ENCODE measurements around the gene ADAMTSL3. TPM values are rescaled to one million over a fixed set of nuclear protein-coding genes. Genes with fewer than 3 reads are reported as not detected.

Gene ADAMTSL3
- total RNA-seq, 2 donors from 2014 or later: 0.79 to 3.4 TPM

- H3K27me3 Mint-ChIP-seq (ENCODE audit: insufficient read depth): no peaks in the 10 kb centered on the region
- H3K27me3 ChIP-seq (ENCODE audit: control insufficient read depth, insufficient read depth, low read length, poor library complexity, severe bottlenecking): no peaks in the 10 kb centered on the region
- no peak overlapping the region for H3K27ac ChIP-seq (ENCODE audit: low read depth, low read length)
- no peaks in the 10 kb centered on the region for H3K36me3 Mint-ChIP-seq (ENCODE audit: low read depth)
- no peaks in the 10 kb centered on the region for H3K36me3 ChIP-seq (ENCODE audit: control insufficient read depth, insufficient read depth, low read length)
- H3K4me3 Mint-ChIP-seq: no peak overlapping the region
- WGBS, 2 experiments (ENCODE audit: insufficient coverage in 1 of 2, insufficient read length in 1 of 2): 81 to 91% methylated on average over 3 to 9 of the region's 9 CpGs
- TF ChIP-seq CTCF (conservative IDR thresholded peaks at IDR 0.05): no peak
- H3K27ac Mint-ChIP-seq: no peak overlapping the region
- no peaks in the 10 kb centered on the region for H3K4me1 ChIP-seq (ENCODE audit: control insufficient read depth, insufficient read depth, low read length)
- no peak overlapping the region for H3K4me3 ChIP-seq (ENCODE audit: low read length)
- no peaks in the 10 kb centered on the region for H3K9me3 Mint-ChIP-seq
- H3K9me3 ChIP-seq (ENCODE audit: control insufficient read depth, low read length): no peaks in the 10 kb centered on the region
- DNase-seq: no peak
- no peak overlapping the region for H3K9ac ChIP-seq (ENCODE audit: extremely low read depth, low read length, poor library complexity, severe bottlenecking)
- no peaks in the 10 kb centered on the region for H3K4me1 Mint-ChIP-seq
These were observed 32.0 kb downstream of the ADAMTSL3 start for GRCh38 chr15:83685916-83686332.

- 95 to 100% methylated on average over 1 to 3 of the region's 4 CpGs for WGBS, 2 experiments (ENCODE audit: insufficient coverage in 1 of 2, insufficient read length in 1 of 2)
- H3K27me3 ChIP-seq (ENCODE audit: control insufficient read depth, insufficient read depth, low read length, poor library complexity, severe bottlenecking): no peaks in the 10 kb centered on the region
- H3K27ac ChIP-seq (ENCODE audit: low read depth, low read length): no peak overlapping the region
- H3K9ac ChIP-seq (ENCODE audit: extremely low read depth, low read length, poor library complexity, severe bottlenecking): no peak overlapping the region
- Mint-ChIP-seq H3K4me3 (no peak overlapping the region), H3K36me3 (ENCODE audit: low read depth) (no peaks in the 10 kb centered on the region), H3K4me1 (no peaks in the 10 kb centered on the region), H3K27ac (no peak overlapping the region), H3K27me3 (ENCODE audit: insufficient read depth) (no peaks in the 10 kb centered on the region), H3K9me3 (no peaks in the 10 kb centered on the region)
- DNase-seq: no peak
- H3K4me3 ChIP-seq (ENCODE audit: low read length): no peak overlapping the region
- H3K9me3 ChIP-seq (ENCODE audit: control insufficient read depth, low read length): no peaks in the 10 kb centered on the region
- TF ChIP-seq CTCF (conservative IDR thresholded peaks at IDR 0.05): no peak
- no peaks in the 10 kb centered on the region for H3K36me3 ChIP-seq (ENCODE audit: control insufficient read depth, insufficient read depth, low read length)
- no peaks in the 10 kb centered on the region for H3K4me1 ChIP-seq (ENCODE audit: control insufficient read depth, insufficient read depth, low read length)
These were observed 34.3 kb downstream of the ADAMTSL3 start for GRCh38 chr15:83688201-83688600.

- TF ChIP-seq CTCF (conservative IDR thresholded peaks at IDR 0.05): no peak
- no peak overlapping the region for H3K27ac ChIP-seq (ENCODE audit: low read depth, low read length)
- Mint-ChIP-seq H3K36me3 (ENCODE audit: low read depth) (no peaks in the 10 kb centered on the region), H3K27ac (no peak overlapping the region), H3K4me3 (no peak overlapping the region), H3K4me1 (peaks cover 5% of the 10 kb centered on the region), H3K27me3 (ENCODE audit: insufficient read depth) (no peaks in the 10 kb centered on the region), H3K9me3 (no peaks in the 10 kb centered on the region)
- 60 to 92% methylated on average over 1 to 4 of the region's 4 CpGs for WGBS, 2 experiments (ENCODE audit: insufficient coverage in 1 of 2, insufficient read length in 1 of 2)
- H3K36me3 ChIP-seq (ENCODE audit: control insufficient read depth, insufficient read depth, low read length): no peaks in the 10 kb centered on the region
- H3K4me3 ChIP-seq (ENCODE audit: low read length): no peak overlapping the region
- H3K9ac ChIP-seq (ENCODE audit: extremely low read depth, low read length, poor library complexity, severe bottlenecking): no peak overlapping the region
- H3K4me1 ChIP-seq (ENCODE audit: control insufficient read depth, insufficient read depth, low read length): no peaks in the 10 kb centered on the region
- H3K27me3 ChIP-seq (ENCODE audit: control insufficient read depth, insufficient read depth, low read length, poor library complexity, severe bottlenecking): no peaks in the 10 kb centered on the region
- no peak for DNase-seq
- H3K9me3 ChIP-seq (ENCODE audit: control insufficient read depth, low read length): no peaks in the 10 kb centered on the region
These were observed 36.8 kb downstream of the ADAMTSL3 start for GRCh38 chr15:83690676-83691075.
